ENCODE results near the gene DSPP. TPM values are rescaled to one million over a fixed set of nuclear protein-coding genes. Genes with fewer than 3 reads are reported as not detected.
"Not testable (repeated sequence)": the region's sequence is repeated elsewhere in the genome, so short reads cannot be mapped to it uniquely, and the experiment has no call there.

Gene DSPP
- not detected for total RNA-seq

GRCh38 chr4:87608229-87608628 lies at the start of gene DSPP:
Gene DSPP, plus strand, starts transcription at chr4:87608529. Its CDS starts 2,380 bp downstream, at chr4:87610909.
- no peak for ATAC-seq

DNA sequence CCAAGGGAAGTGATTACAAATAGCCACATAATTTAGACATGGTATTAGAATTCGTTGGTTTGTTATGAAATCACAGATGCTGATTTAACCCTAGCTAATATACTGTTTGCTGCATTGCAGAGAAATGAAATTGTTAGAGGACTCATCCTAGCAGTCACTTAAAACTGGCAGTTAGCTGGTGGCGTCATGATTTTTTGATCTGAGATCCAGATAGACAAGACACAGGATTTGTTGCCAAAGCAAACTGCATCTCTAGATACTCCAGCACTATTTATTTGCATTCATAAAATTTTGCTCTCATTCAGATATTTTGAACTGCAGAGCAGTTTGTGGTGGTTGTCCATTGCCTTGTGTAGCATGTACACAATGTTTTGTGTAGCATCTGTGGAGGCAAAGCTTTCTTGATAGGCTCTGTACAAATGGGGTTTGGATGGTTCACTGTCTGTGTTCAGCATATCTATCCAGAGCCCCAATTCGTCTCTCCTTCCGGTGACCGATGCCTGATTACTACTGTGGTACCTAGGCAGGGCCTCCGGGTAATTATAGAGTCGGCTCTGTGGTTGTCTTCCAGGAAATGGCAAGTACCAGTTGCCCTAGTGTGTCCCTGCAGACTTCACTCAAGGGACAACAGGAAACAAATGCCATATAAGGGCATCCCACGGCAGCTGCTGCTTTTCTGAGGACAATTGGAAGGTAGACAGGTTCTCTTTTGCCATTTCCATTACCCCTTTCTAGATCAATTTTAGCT lies 49.1 kb upstream of the DSPP start:
- ATAC-seq = no peak

DNA sequence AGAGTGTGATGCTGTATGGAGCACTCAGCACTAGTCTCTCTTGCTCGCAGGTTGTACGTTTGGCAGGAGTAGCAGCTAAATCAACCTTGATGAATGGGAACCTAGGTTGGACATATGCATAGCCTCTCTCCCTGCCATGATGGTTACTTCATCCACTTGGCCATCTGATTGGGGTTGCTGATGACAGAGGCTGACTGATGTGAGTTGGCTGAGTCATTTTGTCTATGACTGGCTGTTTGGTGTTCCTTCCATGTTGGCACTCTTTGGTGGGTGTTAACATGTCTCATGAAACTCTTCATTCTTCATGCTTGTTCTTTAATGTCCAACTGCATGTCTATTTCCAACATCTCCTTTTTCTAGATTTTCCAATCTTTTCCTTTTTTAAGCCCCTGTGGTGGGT lies 47.5 kb upstream of the DSPP start:
- no peak for ATAC-seq

- no peak for ATAC-seq
Measured at GRCh38 chr4:87565746-87566145, 42.6 kb upstream of the DSPP start.

- no peak for ATAC-seq
Measured at GRCh38 chr4:87566276-87566675, 42.1 kb upstream of the DSPP start.

- no peak for ATAC-seq
Measured at GRCh38 chr4:87567191-87567590, 41.1 kb upstream of the DSPP start.

DNA sequence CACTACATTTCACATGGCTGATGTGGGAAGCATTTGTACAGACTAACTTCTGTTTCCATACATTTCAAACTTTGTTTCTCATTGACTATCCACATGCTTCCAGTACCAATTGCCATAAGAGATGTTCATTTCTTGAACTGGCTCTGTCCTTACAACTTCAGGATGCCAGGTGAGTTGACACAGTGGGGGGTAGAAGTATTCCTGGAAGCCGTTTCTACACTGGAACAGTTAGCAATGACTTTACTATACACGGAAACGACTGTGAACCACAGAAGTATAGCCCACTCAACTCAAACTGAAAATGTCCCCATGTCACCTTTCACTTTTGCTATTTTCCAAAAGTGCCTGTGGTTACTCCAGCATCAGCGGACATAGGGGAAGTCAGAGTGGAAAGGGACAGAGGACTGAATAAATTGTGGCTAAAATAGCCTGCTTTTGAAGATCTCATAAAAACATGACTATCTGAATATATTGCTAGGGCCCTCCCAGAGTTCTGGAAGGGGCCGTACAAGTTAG lies 38.0 kb upstream of the DSPP start:
- no peak for ATAC-seq

DNA sequence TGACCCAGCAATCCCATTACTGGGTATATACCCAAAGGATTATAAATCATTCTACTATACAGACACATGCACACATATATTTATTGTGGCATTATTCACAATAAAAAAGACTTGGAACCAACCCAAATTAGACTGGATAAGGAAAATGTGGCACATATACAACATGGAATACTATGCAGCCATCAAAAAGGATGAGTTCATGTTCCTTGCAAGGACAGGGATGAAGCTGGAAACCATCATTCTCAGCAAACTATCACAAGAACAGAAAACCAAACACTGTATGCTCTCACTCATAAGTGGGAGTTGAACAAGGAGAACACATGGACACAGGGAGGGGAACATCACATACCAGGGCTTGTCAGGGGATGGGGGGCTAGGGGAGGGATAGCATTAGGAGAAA lies 34.0 kb upstream of the DSPP start:
- not testable (repeated sequence) for ATAC-seq

- ATAC-seq = peak; percentile 48
Measured at GRCh38 chr4:87574996-87575395, 33.3 kb upstream of the DSPP start.

- ATAC-seq = no peak
Measured at GRCh38 chr4:87575408-87575807, 32.9 kb upstream of the DSPP start.

DNA sequence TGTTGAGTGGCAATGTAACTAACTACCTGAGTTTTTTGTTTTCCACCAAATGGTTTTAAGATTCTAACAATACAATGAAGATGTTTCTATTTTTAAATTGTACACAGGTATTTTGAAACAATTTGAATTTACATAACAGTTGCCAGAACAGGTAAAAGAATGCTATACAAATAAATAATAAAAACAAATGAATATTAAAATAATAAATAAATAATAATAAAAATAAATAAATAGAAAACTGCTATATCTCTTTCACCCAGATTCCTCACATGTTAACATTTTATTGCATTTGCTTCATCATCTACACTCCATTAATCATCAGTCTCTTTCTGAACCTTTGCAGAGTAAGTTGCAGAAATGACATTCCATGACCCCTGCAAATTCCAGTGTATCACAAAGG lies 32.3 kb upstream of the DSPP start:
- ATAC-seq = no peak

- no peak for ATAC-seq
Measured at GRCh38 chr4:87579478-87579877, 28.9 kb upstream of the DSPP start.

DNA sequence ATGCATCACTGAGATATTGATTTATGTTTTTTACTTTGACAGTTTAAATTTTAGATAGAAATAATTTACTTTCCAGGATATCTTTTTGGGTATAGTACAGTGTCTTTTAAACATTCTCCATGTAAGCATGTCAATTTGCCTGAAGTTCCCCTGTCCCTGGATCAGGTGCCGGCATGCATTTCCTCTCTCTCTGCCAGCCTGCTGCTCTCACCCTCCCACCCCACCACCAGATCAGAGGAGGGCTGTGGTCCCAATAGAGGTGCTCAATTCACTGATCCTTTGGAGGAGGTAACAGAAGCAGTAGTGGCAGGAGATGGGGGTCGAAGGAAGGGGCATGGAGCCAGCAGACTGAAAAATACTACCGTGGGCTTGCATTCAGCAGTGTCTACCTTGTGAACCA lies 28.3 kb upstream of the DSPP start:
- ATAC-seq = no peak

- no peak for ATAC-seq
Measured at GRCh38 chr4:87584222-87584908, 24.0 kb upstream of the DSPP start.

GRCh38 chr4:87589531-87589930 lies 18.8 kb upstream of the DSPP start:
- ATAC-seq = no peak

DNA sequence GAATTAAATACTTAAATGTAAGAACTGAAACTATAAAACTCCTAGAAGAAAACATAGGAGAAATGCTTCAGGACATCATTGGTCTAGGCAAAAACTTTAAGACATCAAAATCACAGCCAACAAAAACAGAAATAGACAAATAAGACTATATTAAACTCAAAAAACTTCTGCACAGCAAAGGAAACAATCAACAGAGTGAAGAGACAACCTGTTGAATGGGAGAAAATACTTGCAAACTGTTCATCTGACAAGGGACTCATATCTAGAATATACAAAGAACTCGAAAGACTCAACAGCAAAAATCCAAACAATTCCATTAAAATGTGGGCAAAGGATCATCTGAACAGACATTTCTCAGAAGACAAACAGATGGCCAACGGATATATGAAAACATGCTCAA lies 16.2 kb upstream of the DSPP start:
- ATAC-seq = no peak

DNA sequence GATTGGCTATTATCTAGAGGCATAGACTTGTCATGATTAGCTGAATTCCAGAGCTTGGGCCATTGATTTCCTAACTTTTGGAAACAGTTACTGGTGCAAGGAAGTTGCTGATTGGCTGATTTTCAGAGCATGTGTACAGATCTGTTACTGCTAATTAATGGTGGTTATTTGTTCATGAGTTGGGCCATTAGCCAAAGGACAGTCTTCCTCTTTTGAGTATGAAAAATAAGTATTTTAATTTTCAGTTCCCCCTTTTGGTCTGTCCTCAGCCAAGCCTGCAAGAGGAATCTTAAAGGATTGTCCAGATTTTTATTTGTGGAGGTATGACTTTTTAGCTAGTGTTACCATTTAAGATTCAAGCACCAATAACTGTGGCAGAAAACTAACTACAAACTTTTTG lies 7.0 kb upstream of the DSPP start:
- ATAC-seq = no peak

- no peak for ATAC-seq
Measured at GRCh38 chr4:87614292-87614890, 6.1 kb downstream of the DSPP start.

DNA sequence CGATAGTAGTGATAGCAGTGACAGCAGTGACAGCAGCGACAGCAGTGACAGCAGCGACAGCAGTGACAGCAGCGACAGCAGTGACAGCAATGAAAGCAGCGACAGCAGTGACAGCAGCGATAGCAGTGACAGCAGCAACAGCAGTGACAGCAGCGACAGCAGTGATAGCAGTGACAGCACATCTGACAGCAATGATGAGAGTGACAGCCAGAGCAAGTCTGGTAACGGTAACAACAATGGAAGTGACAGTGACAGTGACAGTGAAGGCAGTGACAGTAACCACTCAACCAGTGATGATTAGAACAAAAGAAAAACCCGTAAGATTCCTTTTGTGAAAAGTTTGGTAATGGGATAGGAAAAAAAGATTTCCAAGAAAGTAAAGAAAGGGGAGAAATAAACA lies 7.9 kb downstream of the DSPP start:
- no peak for ATAC-seq

- no peak for ATAC-seq
Measured at GRCh38 chr4:87620086-87620485, 11.8 kb downstream of the DSPP start.

DNA sequence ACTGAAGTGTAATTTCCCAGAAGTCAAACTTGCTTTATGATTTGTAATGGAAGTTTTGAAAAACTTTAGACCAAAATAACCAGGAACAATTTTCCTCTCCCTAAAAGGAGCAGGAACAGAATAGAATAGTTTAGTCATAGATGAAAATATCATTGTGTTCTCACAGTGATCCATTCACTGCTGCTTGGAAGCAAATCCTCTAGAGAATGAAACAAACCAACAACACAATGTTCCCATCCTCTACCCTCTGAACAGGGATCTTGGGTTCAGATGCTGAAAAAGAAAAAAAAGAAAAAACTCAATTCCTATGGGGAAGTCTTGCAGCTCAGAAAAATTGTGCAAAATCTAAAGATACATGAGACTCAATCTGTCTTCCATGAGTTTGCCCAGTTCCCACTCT lies 12.2 kb downstream of the DSPP start:
- no peak for ATAC-seq

DNA sequence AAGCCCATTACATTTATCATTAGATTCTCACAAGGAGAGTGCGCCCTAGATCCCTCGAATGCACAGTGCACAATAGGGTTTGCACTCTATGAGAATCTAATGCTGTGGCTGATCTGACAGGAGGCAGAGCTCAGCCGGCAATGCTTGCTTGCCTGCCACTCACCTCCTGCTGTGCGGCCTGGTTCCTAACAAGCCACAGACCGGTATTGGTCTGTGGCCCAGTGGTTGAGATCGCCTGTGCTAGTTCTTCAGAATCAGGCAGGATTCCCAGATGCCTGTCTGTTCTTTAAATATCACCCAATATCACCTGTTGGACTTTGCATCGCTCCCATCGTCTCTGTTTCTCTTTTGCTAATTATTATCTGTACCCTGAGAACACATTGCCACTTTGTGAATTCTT lies 14.0 kb downstream of the DSPP start:
- no peak for ATAC-seq

GRCh38 chr4:87624698-87625097 lies 16.4 kb downstream of the DSPP start:
- no peak for ATAC-seq

- no peak for ATAC-seq
Measured at GRCh38 chr4:87631668-87632067, 23.3 kb downstream of the DSPP start.
